Thymus (tissue), 11 donors: Measurements from ENCODE around the gene ACIN1. TPM values are rescaled to one million over a fixed set of nuclear protein-coding genes. Genes with fewer than 3 reads are reported as not detected.
"Not testable (repeated sequence)": the region's sequence is repeated elsewhere in the genome, so short reads cannot be mapped to it uniquely, and the experiment has no call there.

Source experiments
- DNase-seq, 9 donors: peaks; one replicate each; pipeline ENCODE4 v3.0.0-alpha.2; 2013; ENCODE audit warnings: low spot score in 9 of 9, low read depth in 6 of 9, missing footprints in 1 of 9
- H3K27ac ChIP-seq, 2 donors: one replicate each; pipeline ENCODE4 v1.5.1; 2013; ENCODE audit warnings: control low read depth in 1 of 2, low read depth in 1 of 2, low read length in 1 of 2, mild to moderate bottlenecking in 1 of 2, moderate library complexity in 1 of 2
- H3K27me3 ChIP-seq, 2 donors: one replicate each; pipeline ENCODE4 v1.5.1; 2013; ENCODE audit warnings: low read length in 1 of 2; ENCODE audit not compliant: control insufficient read depth in 2 of 2, insufficient read depth in 1 of 2
- H3K36me3 ChIP-seq, 2 donors: one replicate each; pipeline ENCODE4 v1.5.1; 2013; ENCODE audit warnings: low read length in 1 of 2, mild to moderate bottlenecking in 1 of 2, moderate library complexity in 1 of 2; ENCODE audit not compliant: control insufficient read depth in 2 of 2, insufficient read depth in 2 of 2
- H3K4me1 ChIP-seq, 2 donors: one replicate each; pipeline ENCODE4 v1.5.1; 2013; ENCODE audit warnings: low read length in 2 of 2; ENCODE audit not compliant: control insufficient read depth in 2 of 2, insufficient read depth in 2 of 2
- H3K4me3 ChIP-seq, 2 donors: one replicate each; pipeline ENCODE4 v1.5.1; 2013; ENCODE audit warnings: low read length in 2 of 2, control low read depth in 1 of 2, mild to moderate bottlenecking in 1 of 2
- H3K9me3 ChIP-seq, 2 donors: one replicate each; pipeline ENCODE4 v1.5.1; 2013; ENCODE audit warnings: low read length in 1 of 2, mild to moderate bottlenecking in 1 of 2; ENCODE audit not compliant: control insufficient read depth in 2 of 2, insufficient read depth in 1 of 2
- WGBS: extraction: QIAGEN DNeasy Blood & Tissue Kit; methylation state at CpG from one replicate; pipeline ENCODE4 v1.1.7; 2013; 5-methylcytosine and 5-hydroxymethylcytosine counted together
- polyA plus RNA-seq: library from polyadenylated mRNA; stranded (reverse); fragments of 200-250 nt; gene quantifications from one replicate; pipeline ENCODE4 v1.2.3, GENCODE V29; 2013
- total RNA-seq: library from RNA; stranded (reverse); fragments of 120-200 nt; gene quantifications from one replicate; pipeline ENCODE4 v1.2.4, GENCODE V29; 2013
- donor health status: healthy.

Gene ACIN1
- total and polyA plus RNA-seq, 2 donors = 75.6 to 123 TPM

DNA sequence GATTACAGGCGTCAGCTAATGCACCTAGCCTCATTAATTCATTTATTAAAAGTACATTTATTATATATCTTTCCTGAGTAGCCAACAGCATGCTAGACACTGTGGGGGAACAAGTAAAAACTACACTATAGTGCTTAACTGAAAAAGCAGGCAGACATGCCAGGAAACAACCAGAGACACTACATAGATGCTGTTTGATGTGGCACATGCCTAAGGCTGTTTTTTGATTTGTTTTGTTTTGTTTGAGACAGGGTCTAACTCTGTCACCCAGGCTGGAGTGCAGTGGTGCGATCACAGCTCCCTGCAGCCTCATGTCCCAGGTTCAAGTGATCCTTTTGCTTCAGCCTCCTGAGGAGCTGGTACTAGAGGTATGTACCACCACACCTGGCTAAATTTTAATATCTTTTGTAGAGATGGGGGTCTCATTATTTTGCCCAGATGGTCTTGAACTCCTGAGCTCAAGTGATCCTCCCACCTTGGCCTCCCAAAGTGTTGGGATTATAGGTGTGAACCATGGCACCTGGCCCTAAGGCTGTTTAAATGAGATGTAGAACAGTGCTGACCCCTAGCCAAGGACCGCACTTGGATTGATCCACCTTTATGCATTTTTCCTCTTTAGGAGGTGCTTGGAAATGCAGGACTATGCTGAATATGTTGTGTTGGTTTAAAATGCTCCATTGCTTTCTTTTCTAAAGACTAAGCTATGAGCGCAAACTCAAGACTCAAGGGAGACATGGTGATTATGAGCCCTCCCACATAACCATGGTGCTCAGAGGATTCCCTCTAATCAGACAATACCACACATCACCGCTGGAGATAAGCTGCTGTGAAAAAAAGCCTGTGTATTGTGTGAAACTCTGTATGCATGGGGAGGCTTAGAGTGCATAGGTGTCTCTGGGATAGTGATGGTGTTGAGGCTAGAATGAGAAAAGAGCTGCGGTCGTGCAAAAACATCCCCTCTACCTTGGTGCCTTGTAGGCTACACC is 74.5 kb downstream of the ACIN1 start:
- Histone ChIP-seq H3K4me3 (peak overlapping the region in 1 of 2 donors; percentile 17), H3K27ac (peak overlapping the region in 1 of 2 donors; percentile 81), H3K36me3 (peaks cover 5 to 10% of the 10 kb centered on the region in 2 donors), H3K4me1 (peaks cover 0 to 17% of the 10 kb centered on the region in 2 donors), H3K27me3 (no peaks in the 10 kb centered on the region), H3K9me3 (no peaks in the 10 kb centered on the region)
- DNase-seq = peak in 2 of 9 donors; percentile 36 to 69
- 88% methylated on average over 7 of the region's 7 CpGs for WGBS

DNA sequence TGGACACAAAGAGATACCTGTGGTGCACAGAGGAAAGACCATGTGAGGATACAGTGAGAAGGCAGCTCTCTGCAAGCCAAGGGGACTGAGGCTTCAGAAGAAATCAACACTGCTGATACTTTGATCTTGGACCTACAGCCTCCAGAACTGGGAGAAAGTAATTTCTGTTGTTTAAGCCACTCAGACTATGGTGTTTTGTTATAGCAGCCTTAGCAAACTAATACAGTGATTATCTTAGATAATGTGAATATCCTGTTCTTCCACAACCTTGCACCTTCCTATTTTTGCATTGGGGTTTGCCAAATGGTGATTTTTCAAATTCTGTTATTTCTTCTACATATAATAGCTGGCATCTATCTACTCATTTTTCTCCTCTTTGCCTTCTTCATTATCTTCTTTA is 76.8 kb downstream of the ACIN1 start:
- H3K36me3 ChIP-seq = no peaks in the 10 kb centered on the region
- H3K9me3 ChIP-seq = no peaks in the 10 kb centered on the region
- H3K4me1 ChIP-seq = peaks cover 0 to 12% of the 10 kb centered on the region in 2 donors
- H3K4me3 ChIP-seq = no peak overlapping the region
- H3K27ac ChIP-seq = no peak overlapping the region
- H3K27me3 ChIP-seq = no peaks in the 10 kb centered on the region
- no peak for DNase-seq

DNA sequence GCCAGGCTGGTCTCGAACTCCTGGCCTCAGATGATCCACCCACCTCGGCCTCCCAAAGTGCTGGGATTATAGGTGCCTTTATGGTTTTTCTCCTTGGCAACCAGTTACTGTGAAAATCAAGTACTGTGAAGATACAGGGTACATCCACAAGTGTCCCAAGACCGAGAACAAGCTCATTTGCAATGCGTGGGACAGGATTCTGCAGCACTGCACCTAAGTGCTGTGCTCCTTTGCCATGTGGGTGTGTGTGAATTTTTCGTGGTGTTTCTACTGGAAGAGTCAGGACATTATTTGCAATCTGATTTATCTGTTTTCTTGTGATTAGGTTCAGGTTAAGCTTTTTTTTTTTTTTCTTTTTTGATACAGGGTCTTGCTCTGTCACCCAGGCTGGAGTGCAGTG is 77.8 kb downstream of the ACIN1 start:
- no peak overlapping the region for H3K27ac ChIP-seq
- peaks cover 0 to 11% of the 10 kb centered on the region in 2 donors for H3K4me1 ChIP-seq
- H3K4me3 ChIP-seq = no peak overlapping the region
- no peak for DNase-seq
- H3K9me3 ChIP-seq = no peaks in the 10 kb centered on the region
- no peaks in the 10 kb centered on the region for H3K27me3 ChIP-seq
- H3K36me3 ChIP-seq = no peaks in the 10 kb centered on the region
- 98% methylated on average over 5 of the region's 5 CpGs for WGBS

DNA sequence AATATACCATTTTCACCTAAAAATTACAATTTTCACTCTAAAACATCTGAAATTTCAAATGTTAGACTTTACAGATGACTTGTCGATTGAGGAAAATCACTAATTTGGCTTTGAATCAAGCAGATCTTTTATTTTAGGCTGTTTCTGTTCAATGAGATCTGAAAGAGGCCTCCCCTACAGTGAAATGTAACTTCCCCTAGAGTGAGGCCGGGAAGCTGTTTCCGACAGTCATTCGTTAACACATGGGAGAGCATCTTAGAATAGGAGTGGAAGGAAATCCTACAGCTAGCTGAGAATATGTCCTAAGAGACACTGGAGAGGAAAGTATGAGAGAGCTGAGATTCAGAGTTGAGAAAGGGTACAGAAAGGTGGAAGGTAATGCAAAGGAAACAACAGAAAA is 79.3 kb downstream of the ACIN1 start:
- 91% methylated on average over 4 of the region's 4 CpGs for WGBS
- no peaks in the 10 kb centered on the region for H3K36me3 ChIP-seq

DNA sequence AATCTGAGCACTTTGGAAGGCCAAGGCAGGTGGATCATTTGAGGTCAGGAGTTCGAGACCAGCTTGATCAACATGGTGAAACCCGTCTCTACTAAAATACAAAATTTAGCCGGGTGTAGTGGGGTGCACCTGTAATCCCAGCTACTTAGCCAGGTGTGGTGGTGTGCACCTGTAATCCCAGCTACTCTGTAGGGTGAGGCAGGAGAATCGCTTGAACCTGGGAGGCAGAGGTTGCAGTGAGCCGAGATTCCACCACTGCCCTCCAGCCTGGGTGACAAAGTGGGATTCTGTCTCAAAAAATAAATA is 81.2 kb downstream of the ACIN1 start:
- H3K4me3 ChIP-seq = not testable (repeated sequence)
- 97% methylated on average over 5 of the region's 5 CpGs for WGBS

More for the DNA sequence above, 79.3 kb downstream of the ACIN1 start:
- no peak overlapping the region for H3K4me3 ChIP-seq
- peaks cover 0 to 11% of the 10 kb centered on the region in 2 donors for H3K4me1 ChIP-seq
- H3K9me3 ChIP-seq = no peaks in the 10 kb centered on the region
- DNase-seq = no peak
- H3K27me3 ChIP-seq = no peaks in the 10 kb centered on the region
- H3K27ac ChIP-seq = peak overlapping the region in 1 of 2 donors; percentile 36

DNA sequence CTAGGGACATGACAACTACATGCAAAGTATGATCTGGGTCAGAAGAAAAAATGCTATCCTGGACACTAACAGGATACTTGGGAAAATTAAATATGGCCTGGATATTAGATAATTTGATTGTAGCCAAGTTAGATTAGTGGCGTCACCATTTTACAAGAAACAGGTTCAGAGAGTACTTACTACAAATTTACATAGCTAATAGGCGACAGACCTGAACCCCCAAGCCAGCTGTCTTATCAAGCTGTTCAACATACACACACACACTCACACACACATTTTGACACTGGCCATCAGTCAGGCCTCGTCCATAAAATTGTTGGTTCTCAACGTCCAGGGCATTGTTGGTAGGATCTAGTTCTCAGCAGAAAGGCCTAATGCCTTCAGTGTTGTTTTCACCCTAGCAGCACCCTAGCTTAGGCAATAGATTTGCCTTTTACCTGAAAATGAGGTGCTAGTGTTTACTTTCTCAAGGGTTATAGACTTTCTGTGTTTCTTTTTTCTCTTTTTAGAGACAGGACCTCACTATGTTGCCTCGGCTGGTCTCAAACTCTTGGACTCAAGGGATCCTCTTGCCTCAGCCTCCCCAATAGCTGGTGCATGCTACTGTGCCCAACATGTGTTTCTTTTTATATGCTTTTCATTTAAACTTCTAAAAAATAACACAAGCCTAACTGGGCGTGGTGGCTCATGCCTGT is 81.7 kb downstream of the ACIN1 start:
- Histone ChIP-seq H3K27me3 (no peaks in the 10 kb centered on the region), H3K9me3 (no peaks in the 10 kb centered on the region), H3K4me3 (no peak overlapping the region), H3K27ac (peak overlapping the region in 1 of 2 donors; percentile 5), H3K36me3 (no peaks in the 10 kb centered on the region), H3K4me1 (peaks cover 5 to 16% of the 10 kb centered on the region in 2 donors)
- WGBS = 97% methylated on average over 6 of the region's 6 CpGs
- no peak for DNase-seq

More for the DNA sequence above, 81.2 kb downstream of the ACIN1 start:
- DNase-seq, H3K27me3 ChIP-seq, H3K36me3 ChIP-seq, H3K9me3 ChIP-seq, H3K27ac ChIP-seq: not testable (repeated sequence)
- peaks cover 5 to 11% of the 10 kb centered on the region in 2 donors for H3K4me1 ChIP-seq

DNA sequence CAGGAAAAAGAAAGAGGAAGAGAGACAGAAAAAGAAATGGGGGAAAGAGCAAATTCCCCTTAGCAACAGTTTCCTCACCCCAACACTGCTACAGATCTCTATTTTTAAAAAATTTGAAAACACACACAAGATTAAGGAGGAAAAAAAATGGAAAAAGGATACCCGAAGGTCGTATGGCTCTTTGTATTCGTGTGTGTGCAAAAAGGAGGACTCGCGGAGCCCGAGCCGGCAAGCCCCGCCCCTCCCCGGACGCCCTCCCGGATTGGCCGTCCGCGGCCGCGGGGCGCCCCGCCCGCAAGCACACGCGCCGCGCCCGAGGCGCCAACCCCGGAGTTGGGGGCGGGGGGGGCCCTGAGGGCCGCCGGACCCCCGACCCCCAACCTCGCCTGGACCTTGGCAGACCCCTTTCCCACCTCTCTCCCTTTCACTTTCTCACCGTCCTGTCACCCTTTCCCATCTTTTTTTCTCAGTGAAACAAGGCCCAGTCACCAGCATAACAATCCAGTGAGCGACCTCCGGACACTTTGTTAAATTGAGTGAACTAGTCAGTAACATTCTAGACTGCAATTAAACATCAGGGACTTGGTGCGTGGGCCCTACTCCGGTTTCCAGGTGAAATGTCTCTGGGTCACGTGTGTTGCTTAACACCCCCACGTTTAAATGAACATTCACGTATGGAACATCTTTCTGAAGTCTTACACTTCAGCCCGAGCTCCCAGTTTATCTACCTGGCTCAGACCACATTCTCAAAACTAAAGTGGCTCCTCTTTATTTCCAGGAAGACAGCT is 84.8 kb downstream of the ACIN1 start, which contains the start of gene C14orf93:
Gene C14orf93, minus strand, starts transcription at position 205 of the 788 bp plus-strand sequence. CDS start 11,120 bp downstream, outside the sequence.
- Histone ChIP-seq H3K27ac (peak within 1 kb of the TSS; percentile 88 to 91), H3K9me3 (no peaks in the 10 kb centered on the region), H3K27me3 (no peaks in the 10 kb centered on the region), H3K4me1 (peaks cover 13 to 27% of the 10 kb centered on the region in 2 donors), H3K4me3 (peak within 1 kb of the TSS; percentile 59 to 77), H3K36me3 (no peaks in the 10 kb centered on the region)
- WGBS = 5% methylated on average over 40 of the region's 40 CpGs
- DNase-seq = peak in 7 of 9 donors; percentile 64 to 87 (median 74)

DNA sequence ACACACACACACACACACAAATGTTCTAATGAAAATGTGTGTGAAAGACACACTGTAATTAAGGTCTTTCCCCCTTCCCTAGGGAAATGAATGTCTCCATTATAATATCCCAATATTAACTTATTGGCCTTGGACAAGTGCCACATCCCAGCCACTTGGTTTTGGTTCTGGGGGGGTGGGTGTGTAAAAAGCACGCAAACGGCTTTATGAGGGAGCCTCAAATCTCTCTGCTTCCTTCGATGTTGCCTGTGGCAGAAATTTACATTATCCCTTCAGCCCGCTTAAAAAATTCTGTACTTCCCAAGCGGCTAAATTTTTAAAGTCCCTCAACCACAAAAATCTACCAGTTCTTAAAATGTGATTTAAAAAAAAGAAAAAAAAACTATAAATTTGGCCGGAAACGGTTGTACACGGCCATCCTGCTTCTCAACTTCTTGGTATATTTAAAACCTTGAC is 85.4 kb downstream of the ACIN1 start:
- DNase-seq = no peak
- Histone ChIP-seq H3K27ac (peak overlapping the region; percentile 88 to 91), H3K36me3 (no peaks in the 10 kb centered on the region), H3K27me3 (no peaks in the 10 kb centered on the region), H3K4me3 (peak overlapping the region; percentile 59 to 77), H3K4me1 (peaks cover 13 to 27% of the 10 kb centered on the region in 2 donors), H3K9me3 (no peaks in the 10 kb centered on the region)
- 3% methylated on average over 8 of the region's 8 CpGs for WGBS
